Lung (tissue), 12 donors: Measurements from ENCODE around the gene ATP2B2. TPM values are rescaled to one million over a fixed set of nuclear protein-coding genes. Genes with fewer than 3 reads are reported as not detected.

Source experiments
- ATAC-seq: fragments of 200-7000 bp; cut with Tn5 transposase; one replicate; pipeline ENCODE4 v1.9.1; 2020; ENCODE audit warnings: moderate number of reproducible peaks; ENCODE audit not compliant: insufficient read depth, low FRiP score
- DNase-seq, 3 donors: peaks; one replicate each; pipeline ENCODE4 v3.0.0-alpha.2; 2013 to 2017
- H3K27ac ChIP-seq, 2 donors: one replicate each; pipeline ENCODE4 v1.5.1; 2013; ENCODE audit warnings: mild to moderate bottlenecking in 2 of 2, moderate library complexity in 2 of 2, control low read depth in 1 of 2, inconsistent platforms in 1 of 2, low read depth in 1 of 2, low read length in 1 of 2
- H3K27me3 ChIP-seq, 3 donors: one replicate each; pipeline ENCODE4 v1.5.1; 2013; ENCODE audit warnings: low read length in 2 of 3; ENCODE audit not compliant: control insufficient read depth in 3 of 3, insufficient read depth in 3 of 3
- H3K36me3 ChIP-seq, 4 donors: one replicate each; pipeline ENCODE4 v1.5.1; 2013; ENCODE audit warnings: low read length in 4 of 4, mild to moderate bottlenecking in 1 of 4, moderate library complexity in 1 of 4; ENCODE audit not compliant: control insufficient read depth in 4 of 4, insufficient read depth in 4 of 4
- H3K4me1 ChIP-seq, 5 donors: one replicate each; pipeline ENCODE4 v1.5.1; 2013; ENCODE audit warnings: low read length in 5 of 5, mild to moderate bottlenecking in 2 of 5, moderate library complexity in 1 of 5; ENCODE audit not compliant: control insufficient read depth in 5 of 5, insufficient read depth in 5 of 5
- H3K4me3 ChIP-seq: one replicate; pipeline ENCODE4 v1.5.1; 2013; ENCODE audit warnings: mild to moderate bottlenecking, control low read depth, moderate library complexity
- H3K9ac ChIP-seq, 2 donors: one replicate each; pipeline ENCODE4 v1.5.1; 2013; ENCODE audit warnings: low read length in 2 of 2, control low read depth in 1 of 2; ENCODE audit not compliant: insufficient read depth in 1 of 2
- H3K9me3 ChIP-seq, 4 donors: one replicate each; pipeline ENCODE4 v1.5.1; 2013; ENCODE audit warnings: low read length in 3 of 4, mild to moderate bottlenecking in 1 of 4, moderate library complexity in 1 of 4; ENCODE audit not compliant: control insufficient read depth in 4 of 4, insufficient read depth in 3 of 4
- WGBS, 2 donors: extraction: QIAGEN DNeasy Blood & Tissue Kit; methylation state at CpG; one replicate each; pipeline ENCODE4 v1.1.7; 2013; 5-methylcytosine and 5-hydroxymethylcytosine counted together
- polyA plus RNA-seq, 2 donors: library from polyadenylated mRNA; stranded (reverse); fragments of 200-250 nt; gene quantifications; one replicate each; pipeline ENCODE4 v1.2.1, GENCODE V29; 2013
- total RNA-seq, 2 donors: library from RNA; depleted of rRNA in 1 of 2; stranded (reverse); fragments of >200 nt in 1 of 2; gene quantifications; one replicate each; pipeline ENCODE4 v1.2.1, GENCODE V29; 2014 to 2021
- TF ChIP-seq, protein P1 (sequence below): IDR thresholded peaks from 2 replicates; pipeline ENCODE4 v1.5.1; 2012; ENCODE audit warnings: mild to moderate bottlenecking; ENCODE audit errors: control extremely low read depth, extremely low read depth
- donor health status: control.
- donor health status: control.
- donor health status: Bipolar disorder and iron deficiency.
- donor health status: healthy.
- donor health status: DM: yes; HTN: yes; CAD: no.

The ATP2B2 gene
- total and polyA plus RNA-seq, 4 donors, result 0.06 TPM; not detected in 3

DNA sequence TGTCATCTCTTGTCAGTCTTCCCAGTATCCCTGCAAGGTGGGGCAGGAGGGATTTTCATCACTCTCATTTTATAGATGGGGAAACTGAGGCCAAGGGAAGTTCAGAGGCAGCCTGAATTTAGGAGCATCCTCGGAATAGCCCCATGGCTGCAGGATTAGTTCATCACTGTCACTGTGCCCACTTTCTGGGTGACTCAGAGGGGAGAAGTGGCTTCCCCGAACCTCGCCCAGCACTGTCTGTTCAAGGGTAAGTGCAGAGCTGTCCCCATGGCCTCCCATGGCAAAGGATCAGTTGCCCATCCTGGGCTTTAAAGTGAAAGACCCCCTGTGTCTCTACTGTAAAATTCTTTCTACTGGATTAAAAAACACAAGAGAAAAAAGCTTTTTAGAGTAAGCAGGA lies 124.5 kb downstream of the ATP2B2 start:
- H3K9ac ChIP-seq, result no peak overlapping the region
- 62 to 83% methylated on average over 3 of the region's 3 CpGs for WGBS, 2 donors
- ATAC-seq, result no peak
- H3K27me3 ChIP-seq, result no peaks in the 10 kb centered on the region
- H3K4me1 ChIP-seq, result peaks cover 0 to 7% (median 0%) of the 10 kb centered on the region in 5 donors
- no peak overlapping the region for H3K27ac ChIP-seq
- no peak for DNase-seq
- H3K4me3 ChIP-seq, result no peak overlapping the region
- TF ChIP-seq, protein P1, sequence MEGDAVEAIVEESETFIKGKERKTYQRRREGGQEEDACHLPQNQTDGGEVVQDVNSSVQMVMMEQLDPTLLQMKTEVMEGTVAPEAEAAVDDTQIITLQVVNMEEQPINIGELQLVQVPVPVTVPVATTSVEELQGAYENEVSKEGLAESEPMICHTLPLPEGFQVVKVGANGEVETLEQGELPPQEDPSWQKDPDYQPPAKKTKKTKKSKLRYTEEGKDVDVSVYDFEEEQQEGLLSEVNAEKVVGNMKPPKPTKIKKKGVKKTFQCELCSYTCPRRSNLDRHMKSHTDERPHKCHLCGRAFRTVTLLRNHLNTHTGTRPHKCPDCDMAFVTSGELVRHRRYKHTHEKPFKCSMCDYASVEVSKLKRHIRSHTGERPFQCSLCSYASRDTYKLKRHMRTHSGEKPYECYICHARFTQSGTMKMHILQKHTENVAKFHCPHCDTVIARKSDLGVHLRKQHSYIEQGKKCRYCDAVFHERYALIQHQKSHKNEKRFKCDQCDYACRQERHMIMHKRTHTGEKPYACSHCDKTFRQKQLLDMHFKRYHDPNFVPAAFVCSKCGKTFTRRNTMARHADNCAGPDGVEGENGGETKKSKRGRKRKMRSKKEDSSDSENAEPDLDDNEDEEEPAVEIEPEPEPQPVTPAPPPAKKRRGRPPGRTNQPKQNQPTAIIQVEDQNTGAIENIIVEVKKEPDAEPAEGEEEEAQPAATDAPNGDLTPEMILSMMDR, result no peak
- H3K36me3 ChIP-seq, result no peaks in the 10 kb centered on the region
- peaks cover 0 to under 1% (median 0%) of the 10 kb centered on the region in 4 donors for H3K9me3 ChIP-seq

DNA sequence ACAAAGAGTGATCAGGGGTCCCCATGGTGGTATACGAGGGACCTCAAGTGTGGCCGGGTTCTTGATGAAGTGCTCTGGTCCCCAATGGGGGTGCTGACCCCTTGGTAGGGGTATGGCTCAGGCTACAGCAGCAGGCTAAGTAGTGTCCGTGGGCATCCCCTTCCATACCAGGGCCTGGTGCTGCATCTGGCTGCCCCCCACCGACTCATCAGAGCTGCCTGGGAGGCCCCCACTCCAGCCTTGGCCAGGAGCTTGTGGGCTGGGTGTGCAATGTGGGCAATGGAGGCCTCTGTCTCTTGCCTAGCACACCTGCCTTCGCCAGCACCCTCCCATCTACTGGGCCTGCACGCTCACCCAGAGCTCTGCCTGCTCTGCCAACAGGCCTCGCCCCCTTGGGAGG lies 125.4 kb downstream of the ATP2B2 start:
- DNase-seq, result no peak

DNA sequence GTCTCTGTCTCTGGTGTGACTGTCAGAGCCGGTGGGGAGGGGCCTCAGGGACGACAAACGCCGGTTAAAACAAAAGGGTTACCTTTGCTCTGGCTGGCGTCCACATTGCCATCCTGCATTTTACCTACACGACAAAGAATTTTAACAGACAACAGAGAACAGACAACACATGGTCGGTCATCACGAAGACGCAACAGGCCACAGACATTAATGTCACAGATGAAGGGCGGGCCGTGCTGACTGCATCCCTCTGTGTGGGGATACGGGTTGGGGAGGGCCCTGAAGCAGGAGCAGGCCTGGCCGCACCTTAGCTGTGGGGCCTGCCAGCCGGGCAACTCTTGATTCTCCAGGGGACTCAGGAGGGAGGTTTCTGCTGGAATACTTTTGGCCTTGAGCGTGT lies 126.2 kb downstream of the ATP2B2 start:
- Histone ChIP-seq H3K4me3 (no peak overlapping the region), H3K4me1 (peaks cover 0 to 7% (median 0%) of the 10 kb centered on the region in 5 donors), H3K27ac (no peak overlapping the region), H3K9me3 (no peaks in the 10 kb centered on the region), H3K36me3 (no peaks in the 10 kb centered on the region), H3K27me3 (no peaks in the 10 kb centered on the region), H3K9ac (no peak overlapping the region)
- 84 to 89% methylated on average over 15 of the region's 15 CpGs for WGBS, 2 donors
- DNase-seq, result no peak
- no peak for ATAC-seq
- TF ChIP-seq, protein P1, result no peak

More for the DNA sequence above, 125.4 kb downstream of the ATP2B2 start:
- no peaks in the 10 kb centered on the region for H3K9me3 ChIP-seq
- H3K36me3 ChIP-seq, result no peaks in the 10 kb centered on the region
- no peak for ATAC-seq
- H3K27me3 ChIP-seq, result no peaks in the 10 kb centered on the region
- WGBS, 2 donors, result 81 to 87% methylated on average over 7 of the region's 7 CpGs
- TF ChIP-seq, protein P1, result no peak
- peaks cover 0 to 7% (median 0%) of the 10 kb centered on the region in 5 donors for H3K4me1 ChIP-seq
- no peak overlapping the region for H3K4me3 ChIP-seq
- H3K27ac ChIP-seq, result no peak overlapping the region
- H3K9ac ChIP-seq, result no peak overlapping the region

DNA sequence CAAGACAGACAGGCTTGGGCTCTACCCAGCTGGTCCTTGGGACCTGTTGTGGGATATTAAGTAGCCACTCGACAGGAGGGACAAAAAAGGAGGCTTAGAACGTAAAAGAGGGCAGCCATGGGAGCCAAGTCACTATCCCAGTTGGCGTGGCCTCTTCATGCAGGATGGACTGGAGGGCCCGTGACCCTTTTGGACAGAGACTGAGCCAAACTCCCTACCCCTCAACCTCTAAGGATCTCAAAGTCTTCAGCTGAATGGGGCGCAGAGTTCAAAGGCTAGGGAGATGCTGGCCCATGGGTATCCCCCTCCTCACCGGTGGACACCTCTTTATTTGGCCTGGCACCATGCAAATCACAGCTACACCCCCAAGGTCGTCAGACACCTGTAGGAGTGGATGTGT lies 126.6 kb downstream of the ATP2B2 start:
- no peaks in the 10 kb centered on the region for H3K27me3 ChIP-seq
- DNase-seq (no peak), ATAC-seq (no peak)
- no peaks in the 10 kb centered on the region for H3K36me3 ChIP-seq
- no peaks in the 10 kb centered on the region for H3K9me3 ChIP-seq
- H3K27ac ChIP-seq, result no peak overlapping the region
- H3K4me3 ChIP-seq, result no peak overlapping the region
- H3K9ac ChIP-seq, result no peak overlapping the region
- peaks cover 0 to 7% (median 0%) of the 10 kb centered on the region in 5 donors for H3K4me1 ChIP-seq
- WGBS, 2 donors, result 81 to 88% methylated on average over 7 of the region's 7 CpGs
- TF ChIP-seq, protein P1, result no peak
